Measurements from ENCODE around the gene RPS18. TPM values are rescaled to one million over a fixed set of nuclear protein-coding genes. Genes with fewer than 3 reads are reported as not detected.
"Not testable (repeated sequence)": the region's sequence is repeated elsewhere in the genome, so short reads cannot be mapped to it uniquely, and the experiment has no call there.

The RPS18 gene
- polyA plus RNA-seq, 4 donors, result 2,953 to 3,403 (median 3,031) TPM

DNA sequence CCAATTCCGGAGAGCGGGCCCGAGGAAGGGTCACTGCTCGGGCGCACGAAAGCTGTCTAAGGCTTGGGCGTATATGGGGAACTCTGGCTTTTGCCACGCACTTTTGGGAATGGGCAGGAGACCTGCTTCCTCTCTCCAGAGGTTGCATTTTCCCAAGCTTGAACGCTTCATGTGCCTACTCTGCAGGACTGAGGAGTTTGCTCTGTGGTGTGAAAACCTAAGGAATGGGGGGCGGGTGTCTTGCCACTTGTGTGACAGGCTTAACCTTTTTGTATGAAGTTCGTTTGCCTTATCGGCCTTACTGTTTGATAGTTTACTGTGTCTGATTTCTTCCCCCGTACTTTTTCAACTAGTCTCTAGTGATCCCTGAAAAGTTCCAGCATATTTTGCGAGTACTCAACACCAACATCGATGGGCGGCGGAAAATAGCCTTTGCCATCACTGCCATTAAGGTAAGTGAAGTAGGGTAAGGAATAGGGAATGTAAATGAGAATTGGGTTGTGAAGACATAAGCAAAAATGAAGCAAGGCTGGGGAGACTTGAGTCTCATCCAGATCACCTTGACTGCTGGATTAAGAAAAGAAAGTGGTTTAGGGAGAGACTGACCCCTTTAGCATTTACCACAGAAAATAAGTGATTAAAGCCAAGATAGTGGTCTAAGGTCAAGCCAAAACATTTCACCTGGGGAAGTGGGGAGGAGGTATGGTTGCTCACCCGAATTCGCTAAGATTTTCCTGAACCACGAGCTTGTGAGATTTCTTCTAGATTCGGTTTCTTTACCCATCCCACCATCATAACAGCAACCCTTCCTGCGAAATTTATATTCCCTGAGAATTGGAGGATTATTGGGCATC is 627 bp downstream of the RPS18 start:
- no peak for DNase-seq (ENCODE audit: low read depth in 4 of 4, low spot score in 3 of 4)

GRCh38 chr6:33273129-33273923 is 1.5 kb downstream of the RPS18 start:
- no peak for DNase-seq (ENCODE audit: low read depth in 4 of 4, low spot score in 3 of 4)

GRCh38 chr6:33273924-33274902 is 2.3 kb downstream of the RPS18 start:
- no peak for DNase-seq (ENCODE audit: low read depth in 4 of 4, low spot score in 3 of 4)

DNA sequence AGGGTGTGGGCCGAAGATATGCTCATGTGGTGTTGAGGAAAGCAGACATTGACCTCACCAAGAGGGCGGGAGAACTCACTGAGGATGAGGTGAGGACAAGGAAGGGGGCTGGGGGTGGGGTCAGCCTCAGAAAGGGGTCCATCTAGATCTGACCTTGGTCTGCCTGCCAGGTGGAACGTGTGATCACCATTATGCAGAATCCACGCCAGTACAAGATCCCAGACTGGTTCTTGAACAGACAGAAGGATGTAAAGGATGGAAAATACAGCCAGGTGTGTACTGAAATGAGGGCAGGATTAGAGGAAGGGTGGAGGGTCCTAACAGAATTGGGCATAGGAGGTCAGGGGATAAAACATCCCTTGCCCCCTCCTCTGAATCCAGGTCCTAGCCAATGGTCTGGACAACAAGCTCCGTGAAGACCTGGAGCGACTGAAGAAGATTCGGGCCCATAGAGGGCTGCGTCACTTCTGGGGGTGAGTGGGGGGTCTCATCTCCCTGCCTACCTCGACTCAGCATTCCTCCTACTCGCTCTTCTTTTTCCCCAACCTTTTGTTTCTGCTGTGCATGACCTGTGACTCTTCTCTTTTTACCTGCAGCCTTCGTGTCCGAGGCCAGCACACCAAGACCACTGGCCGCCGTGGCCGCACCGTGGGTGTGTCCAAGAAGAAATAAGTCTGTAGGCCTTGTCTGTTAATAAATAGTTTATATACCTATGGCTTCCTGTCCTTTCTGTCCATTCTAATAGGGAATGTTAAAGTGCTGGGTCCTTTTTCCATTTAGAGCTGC is 4.1 kb downstream of the RPS18 start:
- DNase-seq (ENCODE audit: low read depth in 4 of 4, low spot score in 3 of 4), result not testable (repeated sequence)

- DNase-seq (ENCODE audit: low read depth in 4 of 4, low spot score in 3 of 4), result no peak
These were observed 4.6 kb downstream of the RPS18 start for GRCh38 chr6:33276581-33276863.

DNA sequence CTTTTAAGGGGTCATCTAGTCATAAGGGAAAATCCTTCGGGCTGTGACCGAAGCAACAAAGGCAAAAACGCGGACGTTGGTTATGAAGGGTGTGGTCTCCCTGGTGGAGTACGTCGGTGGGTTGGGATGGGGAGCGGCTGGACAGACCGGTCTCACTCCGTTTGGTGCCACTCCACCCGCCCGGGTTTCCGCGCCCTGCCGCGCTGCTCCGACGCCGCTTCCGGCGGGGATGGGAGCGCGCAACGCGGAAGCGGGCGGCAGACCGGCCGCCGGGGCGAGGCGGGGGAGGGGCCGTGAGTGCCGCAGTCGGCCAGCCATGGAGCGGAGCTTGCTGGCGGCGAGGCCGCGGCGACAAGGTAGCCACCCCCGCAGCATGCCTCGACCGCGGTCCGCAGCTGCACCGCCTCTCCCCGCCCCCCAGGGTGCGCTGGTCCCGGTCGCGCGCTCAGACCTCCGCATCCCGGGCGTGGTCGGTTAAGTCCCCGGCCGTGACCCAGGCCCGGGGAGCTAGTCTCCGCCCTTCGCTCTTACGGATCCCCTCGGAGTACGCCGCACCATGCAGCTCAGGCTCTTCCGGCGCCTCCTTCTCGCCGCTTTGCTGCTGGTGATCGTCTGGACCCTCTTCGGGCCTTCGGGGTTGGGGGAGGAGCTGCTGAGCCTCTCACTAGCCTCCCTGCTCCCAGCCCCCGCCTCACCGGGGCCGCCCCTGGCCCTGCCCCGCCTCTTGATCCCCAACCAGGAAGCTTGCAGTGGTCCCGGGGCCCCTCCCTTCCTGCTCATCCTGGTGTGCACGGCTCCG is 5.2 kb downstream of the RPS18 start, which contains the start of gene B3GALT4:
Gene B3GALT4, plus strand, starts transcription at position 260 of the 799 bp plus-strand sequence. Its CDS starts 297 bp downstream, at position 557.
- DNase-seq (ENCODE audit: low read depth in 4 of 4, low spot score in 3 of 4), result peak in 1 of 4 donors; percentile 58

DNA sequence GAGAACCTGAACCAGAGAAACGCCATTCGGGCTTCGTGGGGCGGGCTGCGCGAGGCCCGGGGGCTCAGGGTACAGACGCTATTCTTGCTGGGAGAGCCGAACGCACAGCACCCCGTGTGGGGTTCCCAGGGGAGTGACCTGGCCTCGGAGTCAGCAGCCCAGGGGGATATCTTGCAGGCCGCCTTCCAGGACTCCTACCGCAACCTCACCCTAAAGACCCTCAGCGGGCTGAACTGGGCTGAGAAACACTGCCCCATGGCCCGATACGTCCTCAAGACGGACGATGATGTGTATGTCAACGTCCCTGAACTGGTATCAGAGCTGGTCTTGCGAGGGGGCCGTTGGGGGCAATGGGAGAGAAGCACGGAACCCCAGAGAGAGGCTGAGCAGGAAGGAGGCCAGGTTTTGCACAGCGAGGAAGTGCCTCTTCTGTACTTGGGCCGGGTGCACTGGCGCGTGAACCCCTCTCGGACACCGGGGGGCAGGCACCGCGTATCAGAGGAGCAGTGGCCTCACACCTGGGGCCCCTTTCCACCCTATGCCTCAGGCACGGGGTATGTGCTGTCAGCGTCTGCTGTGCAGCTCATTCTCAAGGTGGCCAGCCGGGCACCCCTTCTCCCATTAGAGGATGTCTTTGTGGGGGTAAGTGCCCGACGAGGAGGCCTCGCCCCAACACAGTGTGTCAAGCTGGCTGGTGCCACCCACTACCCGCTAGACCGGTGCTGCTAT is 6.0 kb downstream of the RPS18 start:
- no peak for DNase-seq (ENCODE audit: low read depth in 4 of 4, low spot score in 3 of 4)

GRCh38 chr6:33278392-33278741 is 6.5 kb downstream of the RPS18 start:
- DNase-seq (ENCODE audit: low read depth in 4 of 4, low spot score in 3 of 4), result no peak

DNA sequence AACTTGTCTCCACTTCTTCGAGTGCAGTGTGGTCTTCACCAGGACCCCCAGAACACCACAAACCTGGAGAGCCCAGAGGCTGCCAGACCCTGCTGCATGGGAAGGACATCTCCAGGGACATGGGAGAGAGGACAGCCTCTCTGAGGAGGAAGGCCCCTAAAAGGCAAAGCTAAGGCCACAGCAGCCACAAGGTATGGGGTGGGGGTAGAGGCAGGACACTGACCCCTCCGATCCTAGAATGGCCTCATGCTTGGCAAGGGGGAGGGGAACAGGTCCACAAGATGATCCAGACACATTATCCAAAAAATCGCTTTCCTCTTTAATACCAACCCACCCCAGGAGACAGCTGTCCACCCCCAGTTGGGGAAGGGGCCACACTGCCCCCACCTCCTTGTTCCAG is 6.9 kb downstream of the RPS18 start:
- no peak for DNase-seq (ENCODE audit: low read depth in 4 of 4, low spot score in 3 of 4)

GRCh38 chr6:33279257-33279695 is 7.4 kb downstream of the RPS18 start:
- no peak for DNase-seq (ENCODE audit: low read depth in 4 of 4, low spot score in 3 of 4)

GRCh38 chr6:33279971-33280511 is 8.2 kb downstream of the RPS18 start:
- DNase-seq (ENCODE audit: low read depth in 4 of 4, low spot score in 3 of 4), result no peak

GRCh38 chr6:33280539-33280938 is 8.7 kb downstream of the RPS18 start:
- DNase-seq (ENCODE audit: low read depth in 4 of 4, low spot score in 3 of 4), result no peak

- not testable (repeated sequence) for DNase-seq (ENCODE audit: low read depth in 4 of 4, low spot score in 3 of 4)
These were observed 13.3 kb downstream of the RPS18 start for GRCh38 chr6:33285214-33285613.

GRCh38 chr6:33286946-33287914 is 15.4 kb downstream of the RPS18 start:
- no peak for DNase-seq (ENCODE audit: low read depth in 4 of 4, low spot score in 3 of 4)

- no peak for DNase-seq (ENCODE audit: low read depth in 4 of 4, low spot score in 3 of 4)
These were observed 16.5 kb downstream of the RPS18 start for GRCh38 chr6:33288141-33288920.
